B cell (primary cell): Measurements from ENCODE around the gene LRRC61. TPM values are rescaled to one million over a fixed set of nuclear protein-coding genes. Genes with fewer than 3 reads are reported as not detected.

Experiments used
- ATAC-seq: fragments of 200-7000 bp; cut with Tn5 transposase; one replicate; pipeline ENCODE4 v1.10.0; 2021; ENCODE audit warnings: low read depth, mild to moderate bottlenecking, moderate number of reproducible peaks, moderate library complexity
- CTCF ChIA-PET: fragments of 350-600 bp; sonication (Branson Sonifier 250); formaldehyde crosslinking; loops from one replicate; lab custom pipeline; 2021; ENCODE audit warnings: antibody characterized with exemption, inconsistent platforms; lab: Charles Lee
- POLR2A ChIA-PET: fragments of 350-600 bp; sonication (Branson Sonifier 250); formaldehyde crosslinking; loops from one replicate; lab custom pipeline; 2021; ENCODE audit warnings: antibody characterized with exemption; lab: Charles Lee
- DNase-seq: peaks from one replicate; pipeline ENCODE4 v3.0.0; 2013
- H2AFZ ChIP-seq: 2 replicates; pipeline ENCODE4 v1.6.1; 2012; ENCODE audit warnings: mild to moderate bottlenecking, low read depth, low read length; ENCODE audit not compliant: insufficient read depth, poor library complexity, severe bottlenecking
- H3K27ac ChIP-seq, 2 donors: 1 replicate in 1 of 2; 2 replicates in 1 of 2; pipeline ENCODE4 v1.5.1; 2012 to 2013; ENCODE audit warnings: low read length in 2 of 2, mild to moderate bottlenecking in 2 of 2, moderate library complexity in 1 of 2
- H3K27me3 ChIP-seq, 4 experiments: fragments of 200-600 bp in 1 of 4; sonication (generic) in 1 of 4; replicated peaks in 1 of 4; 1 replicate in 2 of 4; 2 replicates in 2 of 4; pipeline versions ENCODE4 v1.6.1 to v1.7.0; 2013 to 2016; ENCODE audit warnings: low read length in 3 of 4, mild to moderate bottlenecking in 2 of 4, mixed read lengths in 1 of 4, moderate library complexity in 1 of 4; ENCODE audit not compliant: insufficient read depth in 4 of 4, control insufficient read depth in 3 of 4; ENCODE audit errors: control extremely low read depth in 1 of 4
- H3K36me3 ChIP-seq, 2 experiments: replicated peaks in 1 of 2; 1 replicate in 1 of 2; 2 replicates in 1 of 2; pipeline versions ENCODE4 v1.6.1 to v1.7.1; 2013; ENCODE audit warnings: low read length in 1 of 2; ENCODE audit not compliant: insufficient read depth in 2 of 2, control insufficient read depth in 1 of 2; ENCODE audit errors: control extremely low read depth in 1 of 2, extremely low read depth in 1 of 2
- H3K4me1 ChIP-seq, 2 donors: fragments of 200-600 bp in 1 of 2; sonication (generic) in 1 of 2; 1 replicate in 1 of 2; 2 replicates in 1 of 2; pipeline versions ENCODE4 v1.5.1 to v1.6.1; 2013 to 2017; ENCODE audit warnings: low read length in 2 of 2; ENCODE audit not compliant: control insufficient read depth in 2 of 2, insufficient read depth in 2 of 2
- H3K4me2 ChIP-seq: replicated peaks from 2 replicates; pipeline ENCODE3; 2012; ENCODE audit warnings: mild to moderate bottlenecking, low read depth, low read length; ENCODE audit not compliant: poor library complexity, severe bottlenecking
- H3K4me3 ChIP-seq, 5 experiments: fragments of 200-600 bp in 1 of 5; sonication (generic) in 1 of 5; 1 replicate in 3 of 5; 2 replicates in 2 of 5; pipeline versions ENCODE4 v1.5.1 to v1.7.0; 2011 to 2016; ENCODE audit warnings: low read length in 4 of 5, mild to moderate bottlenecking in 4 of 5, low read depth in 2 of 5, control low read depth in 1 of 5, moderate library complexity in 1 of 5; ENCODE audit not compliant: insufficient read depth in 1 of 5; ENCODE audit errors: control extremely low read depth in 1 of 5, extremely low read depth in 1 of 5
- H3K79me2 ChIP-seq: fragments of 200-600 bp; sonication (generic); one replicate; pipeline ENCODE4 v1.6.0; 2016; ENCODE audit warnings: low read length; ENCODE audit not compliant: control insufficient read depth, insufficient read depth
- H3K9ac ChIP-seq: fragments of 200-600 bp; sonication (generic); 2 replicates; pipeline ENCODE4 v1.6.1; 2017; ENCODE audit warnings: mild to moderate bottlenecking, low read length, moderate library complexity
- H3K9me3 ChIP-seq, 3 donors: one replicate each; pipeline versions ENCODE4 v1.6.1 to v1.7.1; 2013; ENCODE audit warnings: low read length in 2 of 3; ENCODE audit not compliant: control insufficient read depth in 2 of 3, insufficient read depth in 1 of 3; ENCODE audit errors: control extremely low read depth in 1 of 3
- H4K20me1 ChIP-seq: 2 replicates; pipeline ENCODE4 v1.6.0; 2012; ENCODE audit warnings: mild to moderate bottlenecking, low read length; ENCODE audit not compliant: insufficient read depth, control insufficient read depth, poor library complexity, severe bottlenecking
- H3K27ac Mint-ChIP-seq: one replicate; pipeline ENCODE4 v1.8.0; 2021; ENCODE audit warnings: mixed read lengths
- H3K27me3 Mint-ChIP-seq: one replicate; pipeline ENCODE4 v1.8.0; 2021; ENCODE audit warnings: mixed read lengths
- H3K4me1 Mint-ChIP-seq: one replicate; pipeline ENCODE4 v1.8.0; 2021; ENCODE audit warnings: mixed read lengths
- H3K4me3 Mint-ChIP-seq: one replicate; pipeline ENCODE4 v1.8.0; 2021; ENCODE audit warnings: mixed read lengths
- H3K9me3 Mint-ChIP-seq: one replicate; pipeline ENCODE4 v1.8.0; 2022; ENCODE audit warnings: mixed read lengths; ENCODE audit not compliant: insufficient read depth
- EZH2 ChIP-seq: IDR thresholded peaks from 2 replicates; pipeline ENCODE4 v1.6.1; 2012; ENCODE audit warnings: borderline replicate concordance, low read depth, mild to moderate bottlenecking, moderate library complexity, low read length; ENCODE audit not compliant: insufficient read depth, poor library complexity, severe bottlenecking
- WGBS: methylation state at CpG from one replicate; pipeline ENCODE4 v1.1.5; 2013; ENCODE audit warnings: missing lambda C conversion rate; ENCODE audit not compliant: insufficient coverage; 5-methylcytosine and 5-hydroxymethylcytosine counted together
- intact Hi-C: fragments of 100-400 bp; cut with micrococcal nuclease; formaldehyde crosslinking; loops from one replicate; pipeline ENCODE4 v1.10.0; 2022
- polyA plus RNA-seq: library from polyadenylated mRNA; depleted of rRNA; stranded (reverse); fragments of >200 nt; gene quantifications from 2 replicates; pipeline ENCODE4 v1.2.3, GENCODE V29; 2012
- total RNA-seq, 2 donors: library from RNA; stranded (reverse); fragments of 120-200 nt in 1 of 2; gene quantifications; 1 replicate in 1 of 2; 2 replicates in 1 of 2; pipeline versions ENCODE4 v1.2.3 to v1.2.4, GENCODE V29; 2013 to 2022
- TF ChIP-seq, protein P1 (sequence below): fragments of 200-600 bp; IDR thresholded peaks from one replicate; pipeline ENCODE4 v1.8.0; 2022; ENCODE audit warnings: antibody characterized with exemption, mild to moderate bottlenecking

Gene LRRC61
- total and polyA plus RNA-seq, 2 donors (not counting 1 experiment from before 2014, with no cell fraction given) = 12.8 to 12.9 TPM

DNA sequence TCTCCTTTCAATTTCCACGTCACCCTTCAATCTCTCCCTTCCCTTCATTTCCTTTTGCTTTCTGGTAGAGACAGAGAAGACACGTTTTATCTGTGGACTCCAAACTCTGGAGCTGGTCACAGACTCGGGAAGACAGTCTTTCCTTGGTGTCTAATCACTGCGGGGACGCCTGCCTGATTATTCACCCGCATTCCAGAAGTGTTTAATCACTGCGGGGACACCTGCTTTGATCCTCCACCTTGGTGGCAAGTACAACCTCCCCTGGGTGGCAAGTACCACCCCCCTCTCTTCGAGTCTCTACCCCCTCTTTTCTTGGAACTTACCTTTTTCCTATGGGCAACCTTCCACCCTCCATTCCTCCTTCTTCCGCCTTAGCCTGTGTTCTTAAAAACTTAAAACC is 15.3 kb upstream of the LRRC61 start:
- H3K36me3 ChIP-seq = no peaks in the 10 kb centered on the region
- ChIA-PET POLR2A (no interaction called here), CTCF (no interaction called here)
- H3K79me2 ChIP-seq = peaks cover 6% of the 10 kb centered on the region
- Mint-ChIP-seq H3K4me3 (no peak overlapping the region), H3K27ac (no peak overlapping the region), H3K9me3 (no peaks in the 10 kb centered on the region), H3K4me1 (no peaks in the 10 kb centered on the region), H3K27me3 (no peaks in the 10 kb centered on the region)
- intact Hi-C loops = no loop called here
- 94% methylated on average over 9 of the region's 9 CpGs for WGBS
- no peaks in the 10 kb centered on the region for H3K27me3 ChIP-seq
- no peaks in the 10 kb centered on the region for H4K20me1 ChIP-seq
- no peaks in the 10 kb centered on the region for H3K4me1 ChIP-seq
- no peak overlapping the region for H3K4me2 ChIP-seq
- H3K9me3 ChIP-seq = no peaks in the 10 kb centered on the region
- H3K4me3 ChIP-seq = no peak overlapping the region
- DNase-seq (no peak), ATAC-seq (no peak)
- TF ChIP-seq EZH2 = no peak
- TF ChIP-seq, protein P1, sequence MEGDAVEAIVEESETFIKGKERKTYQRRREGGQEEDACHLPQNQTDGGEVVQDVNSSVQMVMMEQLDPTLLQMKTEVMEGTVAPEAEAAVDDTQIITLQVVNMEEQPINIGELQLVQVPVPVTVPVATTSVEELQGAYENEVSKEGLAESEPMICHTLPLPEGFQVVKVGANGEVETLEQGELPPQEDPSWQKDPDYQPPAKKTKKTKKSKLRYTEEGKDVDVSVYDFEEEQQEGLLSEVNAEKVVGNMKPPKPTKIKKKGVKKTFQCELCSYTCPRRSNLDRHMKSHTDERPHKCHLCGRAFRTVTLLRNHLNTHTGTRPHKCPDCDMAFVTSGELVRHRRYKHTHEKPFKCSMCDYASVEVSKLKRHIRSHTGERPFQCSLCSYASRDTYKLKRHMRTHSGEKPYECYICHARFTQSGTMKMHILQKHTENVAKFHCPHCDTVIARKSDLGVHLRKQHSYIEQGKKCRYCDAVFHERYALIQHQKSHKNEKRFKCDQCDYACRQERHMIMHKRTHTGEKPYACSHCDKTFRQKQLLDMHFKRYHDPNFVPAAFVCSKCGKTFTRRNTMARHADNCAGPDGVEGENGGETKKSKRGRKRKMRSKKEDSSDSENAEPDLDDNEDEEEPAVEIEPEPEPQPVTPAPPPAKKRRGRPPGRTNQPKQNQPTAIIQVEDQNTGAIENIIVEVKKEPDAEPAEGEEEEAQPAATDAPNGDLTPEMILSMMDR = no peak
- no peak overlapping the region for H3K9ac ChIP-seq
- H2AFZ ChIP-seq = no peak overlapping the region
- H3K27ac ChIP-seq = no peak overlapping the region

GRCh38 chr7:150308575-150308974 is 14.6 kb upstream of the LRRC61 start:
- intact Hi-C loops = no loop called here
- Mint-ChIP-seq H3K4me1 (no peaks in the 10 kb centered on the region), H3K9me3 (no peaks in the 10 kb centered on the region), H3K27me3 (no peaks in the 10 kb centered on the region), H3K27ac (no peak overlapping the region), H3K4me3 (no peak overlapping the region)
- ATAC-seq (no peak), DNase-seq (no peak)
- Histone ChIP-seq H3K27ac (no peak overlapping the region), H3K4me3 (no peak overlapping the region), H3K79me2 (peaks cover 6% of the 10 kb centered on the region), H2AFZ (no peak overlapping the region), H3K36me3 (no peaks in the 10 kb centered on the region), H3K4me2 (no peak overlapping the region), H4K20me1 (no peaks in the 10 kb centered on the region), H3K9me3 (no peaks in the 10 kb centered on the region), H3K27me3 (no peaks in the 10 kb centered on the region), H3K9ac (no peak overlapping the region), H3K4me1 (no peaks in the 10 kb centered on the region)
- POLR2A ChIA-PET = no interaction called here
- TF ChIP-seq, protein P1 = no peak
- TF ChIP-seq EZH2 = no peak
- CTCF ChIA-PET = no interaction called here
